Activated T-helper 1 cell treated with anti-CD3 and anti-CD28 coated beads, Interleukin-12 subunit alpha, Interleukin-12 subunit beta, Interleukin-2, Interleukin-4 antibody, amounts not matched to agents 30 ng/mL and 10 ng/mL and 1 ng/mL, durations not matched to agents 14 hours and 24 hours and 36 hours (primary cell): ENCODE results near the gene SHISA3. TPM values are rescaled to one million over a fixed set of nuclear protein-coding genes. Genes with fewer than 3 reads are reported as not detected.
"Not testable (repeated sequence)": the region's sequence is repeated elsewhere in the genome, so short reads cannot be mapped to it uniquely, and the experiment has no call there.

Source experiments
- DNase-seq: peaks from one replicate; pipeline ENCODE4 v3.0.0; 2021; ENCODE audit warnings: low spot score
- H3K27ac Mint-ChIP-seq: one replicate; pipeline ENCODE4 v1.8.0; 2021; ENCODE audit warnings: mild to moderate bottlenecking, mixed read lengths
- H3K27me3 Mint-ChIP-seq: one replicate; pipeline ENCODE4 v1.8.0; 2022; ENCODE audit warnings: mild to moderate bottlenecking, moderate library complexity, mixed read lengths; ENCODE audit not compliant: insufficient read depth
- H3K36me3 Mint-ChIP-seq: one replicate; pipeline ENCODE4 v1.8.0; 2021; ENCODE audit warnings: low read depth, mixed read lengths
- H3K4me1 Mint-ChIP-seq: one replicate; pipeline ENCODE4 v1.8.0; 2021; ENCODE audit warnings: low read depth, mixed read lengths
- H3K4me3 Mint-ChIP-seq: one replicate; pipeline ENCODE4 v1.8.0; 2021; ENCODE audit warnings: mild to moderate bottlenecking, moderate library complexity, mixed read lengths
- H3K9me3 Mint-ChIP-seq: one replicate; pipeline ENCODE4 v1.8.0; 2021; ENCODE audit warnings: mixed read lengths
- intact Hi-C: fragments of 100-400 bp; cut with micrococcal nuclease; formaldehyde crosslinking; loops from one replicate; pipeline ENCODE4 v1.15.1; 2024
- total RNA-seq: library from RNA; stranded (reverse); gene quantifications from 2 replicates; pipeline ENCODE4 v1.2.3, GENCODE V29; 2022

The SHISA3 gene
- total RNA-seq, 1 donor from 2014 or later: not detected

GRCh38 chr4:42369489-42369888 is 27.8 kb upstream of the SHISA3 start:
- Mint-ChIP-seq H3K4me1 (no peaks in the 10 kb centered on the region), H3K36me3 (no peaks in the 10 kb centered on the region), H3K9me3 (no peaks in the 10 kb centered on the region), H3K4me3 (no peak overlapping the region), H3K27me3 (peaks cover 2% of the 10 kb centered on the region), H3K27ac (no peak overlapping the region)
- intact Hi-C loops: no loop called here
- DNase-seq: no peak

DNA sequence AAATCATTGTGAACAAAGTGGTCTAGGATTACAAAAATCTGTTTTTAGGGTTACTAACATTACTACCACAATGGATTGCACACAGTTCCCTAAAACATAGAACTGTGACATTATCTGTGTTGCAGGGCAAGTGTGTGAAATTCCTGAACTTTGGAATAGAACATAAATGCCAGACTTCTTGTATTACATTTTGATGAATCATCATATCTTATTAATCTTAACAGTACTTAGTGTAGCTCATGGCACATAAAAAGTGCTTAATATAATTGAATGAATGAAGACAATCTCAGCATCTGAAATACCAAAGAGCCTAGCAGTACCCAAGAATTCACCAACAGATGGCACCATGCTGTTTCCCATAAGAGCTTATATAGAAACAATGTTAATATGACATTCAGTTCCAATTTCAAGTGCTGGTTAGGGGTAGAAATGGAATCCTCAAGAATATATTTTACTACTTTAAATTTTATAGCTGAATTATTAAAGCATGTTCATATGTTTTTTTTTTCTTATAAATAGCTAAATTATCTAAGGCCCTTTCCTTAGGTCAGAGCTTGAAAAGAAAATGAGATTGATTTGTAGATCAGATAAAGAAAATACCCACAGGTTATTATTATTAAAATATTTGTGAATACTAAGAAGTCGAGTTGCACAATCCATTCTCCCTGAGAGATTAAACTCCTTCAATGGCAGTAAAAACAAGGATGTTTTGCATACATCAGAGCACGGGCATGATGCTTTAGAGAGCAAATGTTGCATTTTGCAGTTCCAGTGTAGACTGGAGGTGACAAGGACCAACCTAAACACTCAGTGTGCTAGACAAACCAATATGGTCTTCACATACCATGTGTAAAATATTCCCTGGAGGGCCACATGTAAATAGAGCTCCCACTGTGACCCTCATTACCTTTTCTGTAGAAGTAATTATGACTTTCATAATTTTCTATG is 25.7 kb upstream of the SHISA3 start:
- intact Hi-C loops: loop anchor here (1.0 kb wide), 1 partner anchor 149 kb away; no protein-coding TSS in a partner anchor
- Mint-ChIP-seq H3K36me3 (no peaks in the 10 kb centered on the region), H3K27ac (no peak overlapping the region), H3K4me1 (no peaks in the 10 kb centered on the region), H3K27me3 (peaks cover 5% of the 10 kb centered on the region), H3K4me3 (no peak overlapping the region), H3K9me3 (no peaks in the 10 kb centered on the region)
- DNase-seq: no peak

DNA sequence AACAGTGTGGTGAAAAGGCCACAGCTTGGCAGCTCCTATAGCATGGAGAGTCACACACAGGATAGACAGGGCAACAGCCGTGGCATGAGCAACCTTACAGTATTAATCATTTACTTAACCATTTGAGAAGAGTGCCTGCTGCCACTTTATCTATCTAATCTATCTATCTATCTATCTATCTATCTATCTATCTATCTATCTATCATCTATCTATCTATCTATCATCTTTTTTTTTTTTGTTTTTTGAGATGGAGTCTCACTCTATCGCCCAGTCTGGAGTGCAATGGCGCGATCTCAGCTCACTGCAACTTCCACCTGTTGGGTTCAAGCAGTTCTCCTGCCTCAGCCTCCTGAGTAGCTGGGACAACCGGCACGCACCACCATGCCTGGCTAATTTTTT is 25.0 kb upstream of the SHISA3 start:
- H3K4me1 Mint-ChIP-seq, intact Hi-C loops, H3K4me3 Mint-ChIP-seq, DNase-seq, H3K27me3 Mint-ChIP-seq, H3K9me3 Mint-ChIP-seq, H3K36me3 Mint-ChIP-seq, H3K27ac Mint-ChIP-seq: not testable (repeated sequence)

- Mint-ChIP-seq H3K36me3 (no peaks in the 10 kb centered on the region), H3K4me3 (no peak overlapping the region), H3K27me3 (peaks cover 14% of the 10 kb centered on the region), H3K4me1 (no peaks in the 10 kb centered on the region), H3K9me3 (no peaks in the 10 kb centered on the region), H3K27ac (no peak overlapping the region)
- no peak for DNase-seq
- intact Hi-C loops: no loop called here
These were observed 19.8 kb upstream of the SHISA3 start for GRCh38 chr4:42377497-42377896.

DNA sequence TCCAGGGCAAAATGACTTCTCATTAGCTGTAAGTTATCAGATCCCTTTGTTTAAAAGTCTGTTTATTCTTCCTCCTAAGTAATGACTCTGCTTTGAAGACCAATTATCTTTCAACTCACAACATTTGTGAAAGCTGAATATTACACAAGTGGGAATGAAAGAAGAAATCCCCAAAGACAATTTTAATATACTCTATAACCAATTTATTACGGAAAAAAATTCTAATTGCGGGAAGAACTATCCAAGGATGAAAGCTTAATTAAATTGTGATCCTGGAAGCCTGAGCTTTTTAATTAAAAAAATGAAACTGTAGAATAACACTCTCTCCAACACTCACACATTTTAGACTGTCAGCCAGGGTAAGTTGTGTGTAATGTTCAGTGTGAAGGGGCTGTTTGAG is 15.6 kb upstream of the SHISA3 start:
- intact Hi-C loops: no loop called here
- peaks cover 8% of the 10 kb centered on the region for H3K27me3 Mint-ChIP-seq
- H3K4me3 Mint-ChIP-seq: no peak overlapping the region
- H3K36me3 Mint-ChIP-seq: no peaks in the 10 kb centered on the region
- H3K9me3 Mint-ChIP-seq: no peaks in the 10 kb centered on the region
- no peak overlapping the region for H3K27ac Mint-ChIP-seq
- DNase-seq: no peak
- H3K4me1 Mint-ChIP-seq: no peaks in the 10 kb centered on the region

DNA sequence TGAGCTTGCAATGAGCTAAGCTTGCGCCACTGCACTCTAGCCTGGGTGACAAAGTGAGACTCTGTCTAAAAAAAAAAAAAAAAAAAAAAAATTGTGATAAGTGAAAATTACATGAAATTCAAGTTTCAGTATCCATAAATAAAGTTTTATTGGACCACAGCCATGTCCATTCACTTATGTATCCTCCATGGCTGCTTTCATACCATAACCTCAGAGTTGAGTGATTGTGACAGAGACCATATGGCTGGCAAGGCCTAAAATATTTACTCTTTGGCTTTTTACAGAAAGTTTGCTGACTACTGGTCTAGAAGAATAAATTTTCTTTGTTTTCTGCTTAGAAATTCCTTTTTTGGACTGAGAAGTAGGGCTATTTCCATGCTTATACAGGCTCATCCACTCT is 11.8 kb upstream of the SHISA3 start:
- H3K27me3 Mint-ChIP-seq: peaks cover 2% of the 10 kb centered on the region
- H3K36me3 Mint-ChIP-seq: no peaks in the 10 kb centered on the region
- H3K27ac Mint-ChIP-seq: no peak overlapping the region
- no peak overlapping the region for H3K4me3 Mint-ChIP-seq
- no peaks in the 10 kb centered on the region for H3K4me1 Mint-ChIP-seq
- no peaks in the 10 kb centered on the region for H3K9me3 Mint-ChIP-seq
- DNase-seq: no peak
- intact Hi-C loops: no loop called here

DNA sequence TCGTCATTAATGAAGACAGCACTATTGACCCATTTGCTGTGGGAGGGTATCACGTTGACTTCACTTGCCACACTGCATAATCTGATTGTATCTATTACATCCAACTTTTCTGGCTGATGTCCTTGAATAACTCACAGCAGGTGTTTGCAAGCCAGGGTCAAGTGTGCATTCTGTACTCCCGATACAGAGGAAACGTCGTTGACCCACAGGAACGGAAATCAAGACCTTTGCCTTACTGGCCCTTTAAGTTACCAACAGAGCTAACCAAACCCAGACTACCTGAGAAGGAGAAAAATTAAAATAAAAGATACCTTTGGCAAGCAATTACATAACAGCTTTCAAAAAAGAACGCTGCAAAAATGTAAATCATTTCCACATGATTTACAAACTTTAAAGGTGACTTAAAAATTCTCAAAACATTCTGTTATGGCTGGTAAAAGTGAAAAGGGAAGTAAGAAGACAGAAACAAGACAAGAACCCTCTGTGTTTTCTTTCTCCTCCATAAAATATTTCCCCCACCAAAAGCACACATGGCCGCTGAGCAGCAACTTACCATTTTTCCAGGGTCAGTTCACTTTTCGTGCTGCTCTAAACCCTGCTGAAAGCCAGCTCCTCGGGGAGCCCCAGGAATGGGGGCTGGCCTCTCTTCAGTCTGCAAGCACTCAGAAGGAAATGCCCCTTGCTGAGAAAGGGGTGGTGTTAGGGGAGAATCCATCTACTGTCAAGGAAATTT is 6.5 kb upstream of the SHISA3 start:
- Mint-ChIP-seq H3K36me3 (no peaks in the 10 kb centered on the region), H3K4me3 (no peak overlapping the region)
- intact Hi-C loops: no loop called here

DNA sequence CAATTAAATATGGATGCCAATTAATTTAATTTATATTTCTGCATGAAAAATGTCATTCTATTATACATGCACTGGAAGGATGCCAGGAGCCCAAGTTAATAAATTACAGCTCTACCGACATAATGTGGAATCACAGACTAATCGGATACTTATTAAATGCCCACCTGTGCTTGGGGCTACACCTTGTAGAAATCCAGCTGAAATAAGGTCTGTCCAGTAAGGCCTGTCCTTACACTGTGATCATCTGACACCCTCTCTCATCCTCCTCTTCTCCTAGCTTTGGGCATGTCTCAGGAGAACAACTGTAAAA is 6.0 kb upstream of the SHISA3 start:
- intact Hi-C loops: no loop called here
- no peak overlapping the region for H3K27ac Mint-ChIP-seq
- DNase-seq: no peak
- H3K9me3 Mint-ChIP-seq: no peaks in the 10 kb centered on the region
- peaks cover under 1% of the 10 kb centered on the region for H3K4me1 Mint-ChIP-seq
- H3K36me3 Mint-ChIP-seq: no peaks in the 10 kb centered on the region
- H3K27me3 Mint-ChIP-seq: peaks cover 9% of the 10 kb centered on the region
- H3K4me3 Mint-ChIP-seq: no peak overlapping the region

More for the DNA sequence above, 6.5 kb upstream of the SHISA3 start:
- Mint-ChIP-seq H3K4me1 (no peaks in the 10 kb centered on the region), H3K27ac (no peak overlapping the region), H3K9me3 (no peaks in the 10 kb centered on the region), H3K27me3 (peaks cover 8% of the 10 kb centered on the region)
- DNase-seq: no peak

DNA sequence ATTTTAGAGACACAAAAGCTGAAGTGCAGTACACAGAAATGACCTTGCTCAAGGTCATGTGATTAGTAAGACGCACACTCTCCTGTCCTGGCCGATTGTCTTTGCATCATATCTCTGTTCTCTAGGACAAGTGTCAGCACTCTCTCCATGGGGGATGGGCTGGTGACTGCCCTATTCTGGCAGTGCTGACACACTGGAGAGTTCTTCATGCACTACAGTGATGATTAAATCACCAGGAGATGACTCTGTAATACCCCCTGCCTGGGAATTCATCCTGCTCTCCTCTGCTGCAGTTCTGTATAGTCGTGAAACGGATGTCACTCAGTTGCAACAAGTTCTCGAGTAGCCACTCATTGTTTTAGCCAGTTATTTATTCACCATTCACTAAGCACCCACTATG is 5.3 kb upstream of the SHISA3 start:
- Mint-ChIP-seq H3K9me3 (no peaks in the 10 kb centered on the region), H3K27ac (no peak overlapping the region), H3K27me3 (peaks cover 16% of the 10 kb centered on the region), H3K4me1 (peaks cover 7% of the 10 kb centered on the region), H3K36me3 (no peaks in the 10 kb centered on the region), H3K4me3 (no peak overlapping the region)
- no peak for DNase-seq
- intact Hi-C loops: no loop called here

GRCh38 chr4:42392436-42392835 is 4.9 kb upstream of the SHISA3 start:
- Mint-ChIP-seq H3K27me3 (peaks cover 20% of the 10 kb centered on the region), H3K4me1 (peaks cover 9% of the 10 kb centered on the region), H3K9me3 (no peaks in the 10 kb centered on the region), H3K4me3 (no peak overlapping the region), H3K27ac (no peak overlapping the region), H3K36me3 (no peaks in the 10 kb centered on the region)
- intact Hi-C loops: no loop called here
- DNase-seq: no peak

DNA sequence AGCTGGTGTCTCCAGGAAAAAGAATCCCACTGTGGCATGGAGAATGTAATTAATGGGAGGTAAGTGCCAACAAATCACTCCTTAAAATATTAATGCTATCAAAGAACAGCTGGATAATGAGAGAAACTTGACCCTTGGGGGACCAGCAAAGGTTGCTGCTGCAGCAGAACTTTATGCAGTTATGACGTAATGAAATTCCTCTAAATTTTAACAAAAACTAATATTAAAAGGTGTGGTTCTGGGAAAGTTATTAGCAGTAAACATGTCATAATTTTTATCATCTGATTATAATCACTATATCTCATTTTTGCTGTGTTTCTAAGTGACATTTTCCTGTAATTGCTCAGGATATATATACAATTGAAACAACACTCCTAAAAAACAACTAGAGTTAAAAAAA is 1.7 kb upstream of the SHISA3 start:
- Mint-ChIP-seq H3K36me3 (no peaks in the 10 kb centered on the region), H3K9me3 (no peaks in the 10 kb centered on the region), H3K4me3 (no peak overlapping the region), H3K4me1 (peaks cover 17% of the 10 kb centered on the region), H3K27me3 (peaks cover 45% of the 10 kb centered on the region), H3K27ac (no peak overlapping the region)
- intact Hi-C loops: loop anchor here (5.0 kb wide), 1 partner anchor 518 kb away; no protein-coding TSS in a partner anchor
- DNase-seq: no peak

DNA sequence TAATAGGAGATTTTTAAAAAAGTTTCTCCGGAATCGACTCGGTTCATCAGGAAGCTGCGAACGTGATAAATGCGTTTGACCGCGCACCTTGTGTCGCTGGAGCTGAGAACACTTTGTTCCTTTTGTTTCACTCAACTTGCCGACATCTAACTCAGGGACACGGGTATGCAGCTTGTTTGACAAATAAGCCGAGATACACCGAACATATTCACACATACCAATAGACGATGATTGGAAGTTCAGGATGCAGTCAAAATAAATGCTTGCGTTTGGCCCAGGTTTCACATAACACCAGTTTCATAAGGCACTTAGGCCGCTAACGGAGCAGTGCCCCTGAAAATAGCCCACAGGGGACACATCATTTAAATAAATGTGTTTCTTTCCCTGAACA is 932 bp upstream of the SHISA3 start:
- Mint-ChIP-seq H3K4me3 (peak overlapping the region; percentile 80), H3K27ac (no peak overlapping the region), H3K4me1 (peaks cover 17% of the 10 kb centered on the region), H3K36me3 (no peaks in the 10 kb centered on the region), H3K27me3 (peaks cover 53% of the 10 kb centered on the region), H3K9me3 (no peaks in the 10 kb centered on the region)
- intact Hi-C loops: loop anchor here (2.0 to 5.0 kb wide), 2 partner anchors 246 to 519 kb away; no protein-coding TSS in a partner anchor
- no peak for DNase-seq

DNA sequence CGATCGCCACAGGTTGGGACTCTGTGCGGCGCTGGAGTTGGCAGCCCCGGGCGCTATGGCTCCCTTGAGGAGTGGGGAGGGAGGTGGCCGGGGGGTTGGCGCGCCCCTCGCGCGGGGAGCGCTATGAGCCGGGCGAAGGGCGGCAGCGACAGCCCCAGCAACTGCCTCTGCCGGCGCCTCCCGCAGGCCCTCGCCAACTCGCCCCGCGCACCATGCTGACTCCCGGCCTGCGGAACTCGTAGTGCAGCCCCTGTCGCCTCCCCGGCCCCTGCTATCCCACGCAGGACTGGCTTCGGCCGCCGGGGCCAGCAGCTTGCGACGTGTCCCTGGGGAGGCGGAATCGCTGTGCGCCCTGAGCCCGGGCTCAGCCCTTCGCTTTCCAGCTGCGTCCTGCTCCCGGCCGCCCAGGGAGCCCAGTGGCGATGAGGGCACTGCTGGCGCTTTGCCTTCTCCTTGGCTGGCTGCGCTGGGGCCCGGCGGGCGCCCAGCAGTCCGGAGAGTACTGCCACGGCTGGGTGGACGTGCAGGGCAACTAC is 415 bp downstream of the SHISA3 start:
- intact Hi-C loops: loop anchor here (2.0 to 5.0 kb wide), 2 partner anchors 247 to 520 kb away; no protein-coding TSS in a partner anchor
- no peak overlapping the region for H3K27ac Mint-ChIP-seq
- H3K4me1 Mint-ChIP-seq: peaks cover 17% of the 10 kb centered on the region
- DNase-seq: no peak
- H3K36me3 Mint-ChIP-seq: no peaks in the 10 kb centered on the region
- peaks cover 57% of the 10 kb centered on the region for H3K27me3 Mint-ChIP-seq
- peak overlapping the region; percentile 80 for H3K4me3 Mint-ChIP-seq
- no peaks in the 10 kb centered on the region for H3K9me3 Mint-ChIP-seq
